Hematopoietic multipotent progenitor cell treated with erythropoietin and hydrocortisone succinate and interleukin-3 and kit ligand, for 15 days (in vitro differentiated cells): ENCODE measurements around the gene ABCA7.

ENCODE experiments used
- DNase-seq: peaks from one replicate; pipeline ENCODE4 v3.0.0-alpha.2; 2015; ENCODE audit warnings: low spot score

ABCA7 gene, protein sequence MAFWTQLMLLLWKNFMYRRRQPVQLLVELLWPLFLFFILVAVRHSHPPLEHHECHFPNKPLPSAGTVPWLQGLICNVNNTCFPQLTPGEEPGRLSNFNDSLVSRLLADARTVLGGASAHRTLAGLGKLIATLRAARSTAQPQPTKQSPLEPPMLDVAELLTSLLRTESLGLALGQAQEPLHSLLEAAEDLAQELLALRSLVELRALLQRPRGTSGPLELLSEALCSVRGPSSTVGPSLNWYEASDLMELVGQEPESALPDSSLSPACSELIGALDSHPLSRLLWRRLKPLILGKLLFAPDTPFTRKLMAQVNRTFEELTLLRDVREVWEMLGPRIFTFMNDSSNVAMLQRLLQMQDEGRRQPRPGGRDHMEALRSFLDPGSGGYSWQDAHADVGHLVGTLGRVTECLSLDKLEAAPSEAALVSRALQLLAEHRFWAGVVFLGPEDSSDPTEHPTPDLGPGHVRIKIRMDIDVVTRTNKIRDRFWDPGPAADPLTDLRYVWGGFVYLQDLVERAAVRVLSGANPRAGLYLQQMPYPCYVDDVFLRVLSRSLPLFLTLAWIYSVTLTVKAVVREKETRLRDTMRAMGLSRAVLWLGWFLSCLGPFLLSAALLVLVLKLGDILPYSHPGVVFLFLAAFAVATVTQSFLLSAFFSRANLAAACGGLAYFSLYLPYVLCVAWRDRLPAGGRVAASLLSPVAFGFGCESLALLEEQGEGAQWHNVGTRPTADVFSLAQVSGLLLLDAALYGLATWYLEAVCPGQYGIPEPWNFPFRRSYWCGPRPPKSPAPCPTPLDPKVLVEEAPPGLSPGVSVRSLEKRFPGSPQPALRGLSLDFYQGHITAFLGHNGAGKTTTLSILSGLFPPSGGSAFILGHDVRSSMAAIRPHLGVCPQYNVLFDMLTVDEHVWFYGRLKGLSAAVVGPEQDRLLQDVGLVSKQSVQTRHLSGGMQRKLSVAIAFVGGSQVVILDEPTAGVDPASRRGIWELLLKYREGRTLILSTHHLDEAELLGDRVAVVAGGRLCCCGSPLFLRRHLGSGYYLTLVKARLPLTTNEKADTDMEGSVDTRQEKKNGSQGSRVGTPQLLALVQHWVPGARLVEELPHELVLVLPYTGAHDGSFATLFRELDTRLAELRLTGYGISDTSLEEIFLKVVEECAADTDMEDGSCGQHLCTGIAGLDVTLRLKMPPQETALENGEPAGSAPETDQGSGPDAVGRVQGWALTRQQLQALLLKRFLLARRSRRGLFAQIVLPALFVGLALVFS (N-terminal part only)

DNA sequence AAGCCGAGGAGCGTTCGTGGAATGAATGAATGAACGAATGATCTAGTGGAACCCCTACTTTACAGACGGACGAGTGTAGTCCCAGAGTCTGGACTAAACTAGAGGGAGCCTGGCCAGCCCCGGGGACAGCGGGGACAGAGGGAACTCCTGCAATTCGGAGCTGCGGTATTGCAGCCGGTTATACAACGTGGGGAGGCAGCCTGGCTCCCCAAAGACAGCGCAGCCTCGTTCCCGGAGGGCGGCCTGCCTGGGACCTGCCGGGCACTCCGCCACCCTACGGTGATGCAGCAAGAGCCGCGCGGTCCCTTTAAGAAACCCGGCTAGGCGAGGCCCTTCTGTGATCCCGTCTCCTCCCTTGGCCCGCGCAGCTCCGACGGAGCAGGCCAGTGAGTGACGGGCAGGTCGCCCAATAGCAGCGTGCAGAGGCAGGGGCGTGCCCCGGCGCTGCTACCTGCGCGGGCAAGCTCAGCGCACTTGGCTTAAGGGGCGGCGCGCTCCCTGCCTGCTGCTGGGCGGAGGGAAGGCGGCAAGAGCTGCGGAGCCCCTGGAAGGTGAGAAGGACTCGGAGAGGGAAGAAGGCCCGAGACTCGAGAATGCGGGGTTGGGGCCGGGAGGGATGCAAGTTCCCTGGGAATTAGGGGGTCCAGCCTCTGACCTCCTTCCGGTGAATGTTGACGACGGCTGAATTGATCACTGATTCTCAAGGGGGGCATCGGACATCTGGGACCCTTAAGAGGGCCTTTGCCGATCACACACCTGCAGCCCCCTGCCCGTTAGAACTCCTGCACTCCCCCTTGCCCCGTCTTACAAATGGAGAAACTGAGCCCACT lies at the start of gene ABCA7:
Gene ABCA7, plus strand, starts transcription at position 462 of the 830 bp plus-strand sequence. CDS start 1,255 bp downstream, outside the sequence.
- peak; percentile 99 for DNase-seq

DNA sequence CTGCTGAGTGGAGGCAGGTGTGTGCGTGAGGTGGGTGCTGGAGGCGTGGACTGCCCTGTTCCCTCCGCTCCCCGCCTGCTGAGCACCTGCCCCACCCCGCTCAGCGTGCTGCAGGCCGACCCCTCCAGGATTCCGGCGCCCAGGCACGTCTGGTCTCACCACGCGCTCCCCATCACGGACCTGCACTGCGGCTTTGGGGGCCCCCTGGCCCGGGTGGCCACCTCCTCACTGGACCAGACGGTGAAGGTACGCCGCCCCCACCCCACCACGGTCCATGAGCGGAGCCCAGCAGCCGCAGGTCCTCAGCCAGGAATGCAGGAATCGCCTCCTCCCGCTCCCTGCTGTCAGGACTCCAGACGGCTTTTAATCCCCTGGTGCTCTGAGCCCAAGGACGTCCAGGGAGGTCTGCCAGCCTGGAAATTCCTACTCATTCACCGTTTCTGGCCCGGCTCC lies 49.8 kb upstream of the ABCA7 start:
- DNase-seq, result no peak

DNA sequence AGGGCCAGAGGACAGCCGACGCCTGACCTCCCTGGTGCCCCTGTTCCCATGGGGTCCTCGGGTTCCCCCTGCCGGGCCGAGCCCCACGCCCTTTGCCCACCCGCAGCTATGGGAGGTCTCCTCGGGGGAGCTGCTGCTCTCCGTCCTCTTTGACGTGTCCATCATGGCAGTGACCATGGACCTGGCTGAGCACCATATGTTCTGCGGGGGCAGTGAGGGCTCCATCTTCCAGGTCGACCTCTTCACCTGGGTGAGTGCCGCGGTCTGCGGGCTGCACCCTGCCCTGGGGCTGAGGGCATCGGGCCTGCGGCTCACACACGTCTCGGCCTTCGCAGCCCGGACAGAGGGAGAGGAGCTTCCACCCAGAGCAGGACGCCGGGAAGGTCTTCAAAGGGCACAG lies 49.2 kb upstream of the ABCA7 start:
- DNase-seq, result no peak

DNA sequence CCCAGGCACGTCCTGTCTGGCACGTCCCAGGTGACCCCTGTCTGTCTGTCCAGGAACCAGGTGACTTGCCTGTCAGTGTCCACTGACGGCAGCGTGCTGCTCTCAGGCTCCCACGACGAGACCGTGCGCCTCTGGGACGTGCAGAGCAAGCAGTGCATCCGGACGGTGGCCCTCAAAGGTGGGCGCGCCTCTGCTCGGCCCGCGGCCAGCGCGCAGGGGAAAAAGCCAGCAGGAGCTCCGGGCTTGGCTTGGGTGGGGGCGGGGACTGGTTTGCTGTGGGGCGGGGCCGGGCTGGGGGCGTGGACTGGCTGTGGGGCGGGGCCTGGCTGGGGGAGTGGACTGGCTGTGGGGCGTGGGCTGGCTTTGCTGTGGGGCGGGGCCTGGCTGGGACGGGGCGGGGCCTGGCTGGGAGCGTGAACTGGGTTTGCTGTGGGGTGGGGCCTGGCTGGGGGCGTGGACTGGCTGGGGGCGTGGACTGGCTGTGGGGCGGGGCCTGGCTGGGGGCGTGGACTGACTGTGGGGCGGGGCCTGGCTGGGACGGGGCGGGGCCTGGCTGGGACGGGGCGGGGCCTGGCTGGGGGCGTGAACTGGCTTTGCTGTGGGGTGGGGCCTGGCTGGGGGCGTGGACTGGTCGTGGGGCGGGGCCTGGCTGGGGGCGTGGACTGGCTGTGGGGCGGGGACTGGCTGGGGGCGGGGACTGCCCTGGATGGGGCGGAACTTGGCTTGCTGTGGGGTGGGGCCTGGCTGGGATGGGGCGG lies 48.6 kb upstream of the ABCA7 start:
- peak; percentile 22 for DNase-seq

DNA sequence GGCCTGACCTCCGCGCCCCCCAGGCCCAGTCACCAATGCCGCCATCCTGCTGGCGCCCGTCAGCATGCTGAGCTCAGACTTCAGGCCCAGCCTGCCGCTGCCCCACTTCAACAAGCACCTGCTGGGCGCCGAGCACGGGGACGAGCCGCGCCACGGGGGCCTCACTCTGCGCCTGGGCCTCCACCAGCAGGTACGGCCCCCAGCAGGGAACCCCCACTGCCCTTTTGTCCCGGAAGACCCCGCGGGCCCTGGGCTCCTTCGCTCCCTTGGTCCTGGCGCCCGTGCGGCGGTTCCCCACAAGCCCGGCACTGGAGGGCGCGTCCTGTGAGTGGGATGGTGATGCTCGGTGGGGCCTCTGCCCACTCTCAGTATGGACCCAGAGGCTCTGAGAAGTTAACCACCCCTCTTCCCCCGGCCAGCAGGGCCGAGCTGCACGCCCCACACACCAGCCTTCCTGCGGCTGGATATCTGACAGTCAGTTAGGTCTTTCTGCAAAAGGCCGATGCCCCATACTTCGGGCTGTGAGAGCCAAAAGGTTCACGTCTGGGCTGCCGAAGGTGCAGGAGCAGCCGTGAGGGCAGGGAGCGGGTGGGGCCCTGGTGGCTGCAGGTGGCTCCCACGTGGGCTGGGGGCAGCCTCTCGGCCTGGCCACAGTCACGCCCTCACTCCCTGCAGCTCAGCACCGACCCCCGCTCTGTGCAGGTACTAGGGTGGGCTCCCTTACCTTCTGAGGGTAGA lies 47.8 kb upstream of the ABCA7 start:
- DNase-seq, result no peak

DNA sequence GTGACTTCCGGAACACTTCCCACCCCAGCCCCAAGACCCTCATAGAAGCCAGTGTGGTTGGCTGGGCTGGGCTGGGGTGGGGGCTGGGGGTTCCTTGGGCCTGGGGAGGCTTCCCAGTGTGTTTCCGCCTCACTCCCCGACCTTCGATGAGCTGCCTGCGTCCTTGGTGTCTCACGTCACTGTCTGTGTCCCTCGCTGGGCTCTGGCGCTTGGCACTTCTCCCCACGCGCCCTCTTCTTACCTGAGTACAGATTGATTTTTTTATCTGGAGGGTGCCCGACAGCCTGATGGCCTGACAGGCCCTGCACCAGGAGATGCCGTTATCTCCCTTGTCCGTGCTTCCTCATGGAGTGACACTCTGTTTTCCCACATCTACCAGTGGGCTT lies 47.2 kb upstream of the ABCA7 start:
- DNase-seq, result no peak

DNA sequence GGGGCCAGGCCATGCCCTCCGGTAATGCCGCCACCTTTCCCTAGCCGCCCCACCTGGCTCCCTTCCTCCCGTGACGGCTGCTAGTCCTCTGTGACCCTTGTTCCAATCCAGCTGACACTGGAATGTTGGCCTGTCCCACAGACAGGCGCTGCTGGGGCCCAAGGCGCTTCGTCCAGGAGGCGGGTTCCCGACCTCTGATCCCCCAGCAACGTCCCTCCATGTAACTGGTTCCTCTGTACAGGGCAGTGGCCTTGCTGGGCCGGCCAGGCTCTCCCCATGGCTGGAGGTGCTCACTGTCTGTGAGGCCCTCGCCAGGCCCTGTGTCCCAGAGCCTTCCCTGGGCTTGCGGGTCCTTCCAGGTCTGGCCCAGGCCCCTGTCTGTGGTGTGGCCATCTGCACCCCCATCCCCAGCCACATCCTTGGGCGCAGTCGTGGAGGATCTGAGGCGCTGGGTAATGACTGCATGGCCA lies 46.5 kb upstream of the ABCA7 start:
- DNase-seq, result no peak

DNA sequence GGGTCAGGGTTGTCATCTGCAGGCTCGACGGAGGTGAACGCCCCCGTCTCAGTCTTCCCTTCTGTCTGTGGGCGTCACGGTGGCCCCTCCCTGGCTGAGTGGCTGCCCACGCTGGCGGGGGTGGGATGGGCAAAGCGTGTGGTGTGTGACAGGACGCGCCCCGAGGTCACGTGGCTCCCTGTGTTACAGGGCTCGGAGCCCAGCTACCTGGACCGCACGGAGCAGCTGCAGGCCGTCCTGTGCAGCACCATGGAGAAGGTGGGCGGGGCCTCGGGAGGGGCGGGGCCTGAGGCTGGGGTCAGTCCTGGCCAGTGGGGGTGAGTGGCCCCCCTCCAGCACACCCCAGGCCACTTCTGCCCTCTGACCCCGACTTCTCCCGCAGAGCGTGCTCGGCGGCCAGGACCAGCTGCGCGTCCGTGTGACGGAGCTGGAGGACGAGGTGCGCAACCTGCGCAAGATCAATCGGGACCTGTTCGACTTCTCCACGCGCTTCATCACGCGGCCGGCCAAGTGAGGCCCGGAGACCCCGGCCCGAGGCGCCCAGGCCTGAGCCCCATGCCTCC lies 46.0 kb upstream of the ABCA7 start:
- no peak for DNase-seq

DNA sequence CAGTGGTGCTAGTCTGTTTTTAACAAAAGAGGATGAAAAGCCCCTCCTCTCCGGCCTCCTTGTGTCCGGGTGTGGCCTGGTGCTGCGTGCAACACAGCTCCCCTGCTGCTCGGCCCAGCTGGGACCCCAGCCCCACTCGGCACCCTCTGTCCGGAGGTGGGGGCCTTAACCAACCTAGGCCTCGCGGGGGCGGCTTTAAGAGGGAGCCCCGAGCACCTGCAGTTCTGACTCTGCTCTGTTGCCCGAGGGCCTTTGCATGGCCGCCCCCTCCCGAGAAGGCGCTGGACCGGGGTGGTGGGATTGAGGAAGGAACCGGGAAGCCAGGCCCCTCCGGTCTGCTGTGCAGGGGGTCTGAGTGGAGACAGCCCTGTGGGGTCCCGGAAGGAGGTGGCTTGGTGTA lies 45.4 kb upstream of the ABCA7 start:
- no peak for DNase-seq

DNA sequence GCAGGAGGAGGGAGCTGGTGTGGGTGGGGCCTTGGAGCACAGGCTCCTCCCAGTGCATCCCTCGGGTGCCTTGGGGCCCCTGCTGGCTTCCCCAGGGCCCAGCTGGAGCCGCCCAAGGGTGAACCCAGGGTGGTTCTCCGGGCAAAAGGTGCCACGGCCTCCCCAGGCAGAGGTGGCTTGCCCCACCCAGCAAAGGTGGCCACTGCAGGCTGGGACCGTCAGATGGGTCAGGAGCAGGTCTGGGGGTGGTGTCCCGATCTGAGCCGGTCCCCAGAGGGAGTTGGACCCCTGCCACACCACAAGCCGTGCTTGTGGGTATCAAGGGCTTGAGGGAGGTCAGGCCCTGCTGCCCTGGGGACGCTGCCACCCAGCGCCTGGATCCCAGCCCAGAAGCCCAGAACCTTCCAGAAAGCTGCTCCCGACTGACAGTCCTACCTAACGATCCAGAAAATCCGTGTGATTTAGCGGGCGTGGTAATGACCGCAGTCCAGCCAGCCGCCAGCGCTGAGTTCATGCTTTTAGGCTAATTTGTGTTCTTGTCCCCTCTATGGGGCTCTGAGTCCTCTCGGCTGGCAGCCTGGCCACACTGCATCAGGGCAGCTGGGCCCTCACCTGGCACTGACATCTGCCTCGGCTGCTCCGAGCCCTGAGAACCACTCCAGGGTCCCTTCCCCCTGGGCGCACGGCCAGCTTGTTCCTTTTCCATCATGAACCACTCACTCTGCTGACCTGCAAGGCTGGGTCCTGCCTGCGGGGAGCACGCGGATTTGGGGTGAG lies 44.7 kb upstream of the ABCA7 start:
- DNase-seq, result no peak

DNA sequence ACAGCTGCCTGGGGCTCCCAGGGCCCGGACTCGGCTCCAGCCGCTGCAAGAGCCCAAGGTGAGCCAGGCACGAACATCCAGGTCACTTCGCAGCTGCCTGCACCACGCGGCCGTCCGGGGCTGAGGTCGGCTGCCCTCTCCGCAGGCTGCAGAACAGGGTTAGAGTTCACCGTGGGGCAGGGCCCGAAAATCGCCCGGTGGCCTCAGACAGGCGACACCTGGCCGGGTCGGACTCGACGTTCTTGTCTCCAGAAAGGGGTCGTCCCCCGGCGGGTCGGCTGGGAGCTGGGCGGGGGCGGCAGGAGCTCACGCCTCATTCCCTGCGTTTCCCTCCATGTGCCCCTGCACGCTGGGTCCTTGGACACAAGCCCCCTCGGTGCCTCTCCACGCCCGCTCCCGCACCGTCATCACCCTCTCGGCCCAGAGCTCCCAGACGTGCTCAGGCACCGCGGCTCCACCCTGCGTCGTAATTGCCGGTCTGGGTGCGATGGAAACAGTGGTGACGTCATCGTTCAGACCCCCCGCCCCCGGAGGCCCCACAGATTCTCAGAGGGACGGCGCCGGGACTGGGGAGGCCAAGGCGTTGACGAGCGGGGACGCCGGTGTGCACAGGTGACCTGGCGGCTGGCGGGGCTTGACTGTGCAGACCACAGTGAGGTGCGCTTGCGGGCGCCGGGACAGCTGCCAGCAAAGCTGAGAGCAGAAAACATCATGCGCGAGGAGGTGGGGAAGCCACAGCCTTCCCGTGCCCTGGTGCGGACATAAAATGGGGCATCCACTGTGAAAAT lies 43.7 kb upstream of the ABCA7 start:
- no peak for DNase-seq

DNA sequence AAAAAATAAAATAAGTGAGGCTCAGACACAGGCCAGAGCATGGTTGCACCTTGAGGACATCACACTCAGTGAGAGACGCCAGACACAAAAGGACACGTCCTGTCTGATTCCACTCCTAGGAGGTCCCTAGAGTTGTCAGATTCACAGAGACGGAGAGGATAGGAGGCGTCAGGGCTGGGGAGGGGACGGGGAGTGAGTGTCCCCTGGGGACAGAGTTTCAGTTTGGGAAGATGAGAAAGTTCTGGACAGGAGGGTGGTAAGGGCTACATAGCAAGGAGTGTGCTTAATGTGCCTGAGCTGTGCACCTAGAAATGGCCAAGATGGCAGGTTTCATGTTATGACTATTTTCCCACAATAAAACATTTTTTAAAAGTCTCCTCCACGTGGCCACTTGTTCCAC lies 41.8 kb upstream of the ABCA7 start:
- no peak for DNase-seq

DNA sequence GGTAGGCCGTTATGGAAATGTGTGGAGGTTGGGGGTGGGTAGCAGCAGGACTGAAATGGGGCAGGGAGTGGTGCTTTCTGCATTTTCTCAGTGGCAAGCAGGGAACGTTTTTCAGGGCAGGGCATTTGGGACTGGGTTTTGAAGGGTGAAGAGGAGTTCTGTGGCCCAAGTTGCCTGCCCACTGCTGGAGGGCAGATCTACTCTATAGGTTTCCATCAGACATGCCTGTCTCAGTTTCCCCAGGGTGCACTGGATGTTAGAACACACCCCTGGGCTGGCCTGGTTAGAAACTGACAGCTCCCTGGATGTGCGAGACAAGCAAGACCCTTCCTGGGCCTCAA lies 40.6 kb upstream of the ABCA7 start:
- no peak for DNase-seq

DNA sequence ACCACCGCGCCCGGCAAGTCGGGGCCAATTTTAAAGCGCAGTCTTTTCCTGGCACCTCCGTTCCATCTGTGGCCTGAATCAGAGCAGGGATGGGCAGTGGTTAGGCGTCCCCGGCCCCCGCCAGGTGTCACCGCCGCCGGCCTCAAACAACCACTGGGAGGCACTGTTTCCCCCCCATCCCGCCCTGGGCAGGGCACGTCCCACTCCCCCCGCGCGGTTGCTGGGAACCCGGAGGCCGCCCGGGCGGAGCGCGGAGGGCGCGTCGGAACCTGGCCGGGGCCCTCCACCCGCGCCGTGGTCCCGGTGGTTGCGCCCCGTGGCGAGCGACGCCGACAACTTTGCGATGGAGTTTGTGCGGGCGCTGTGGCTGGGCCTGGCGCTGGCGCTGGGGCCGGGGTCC lies 39.8 kb upstream of the ABCA7 start, which contains the start of gene GRIN3B:
Gene GRIN3B, plus strand, starts transcription at position 325 of the 400 bp plus-strand sequence. Its CDS starts 19 bp downstream, at position 344.
- DNase-seq, result peak; percentile 30

DNA sequence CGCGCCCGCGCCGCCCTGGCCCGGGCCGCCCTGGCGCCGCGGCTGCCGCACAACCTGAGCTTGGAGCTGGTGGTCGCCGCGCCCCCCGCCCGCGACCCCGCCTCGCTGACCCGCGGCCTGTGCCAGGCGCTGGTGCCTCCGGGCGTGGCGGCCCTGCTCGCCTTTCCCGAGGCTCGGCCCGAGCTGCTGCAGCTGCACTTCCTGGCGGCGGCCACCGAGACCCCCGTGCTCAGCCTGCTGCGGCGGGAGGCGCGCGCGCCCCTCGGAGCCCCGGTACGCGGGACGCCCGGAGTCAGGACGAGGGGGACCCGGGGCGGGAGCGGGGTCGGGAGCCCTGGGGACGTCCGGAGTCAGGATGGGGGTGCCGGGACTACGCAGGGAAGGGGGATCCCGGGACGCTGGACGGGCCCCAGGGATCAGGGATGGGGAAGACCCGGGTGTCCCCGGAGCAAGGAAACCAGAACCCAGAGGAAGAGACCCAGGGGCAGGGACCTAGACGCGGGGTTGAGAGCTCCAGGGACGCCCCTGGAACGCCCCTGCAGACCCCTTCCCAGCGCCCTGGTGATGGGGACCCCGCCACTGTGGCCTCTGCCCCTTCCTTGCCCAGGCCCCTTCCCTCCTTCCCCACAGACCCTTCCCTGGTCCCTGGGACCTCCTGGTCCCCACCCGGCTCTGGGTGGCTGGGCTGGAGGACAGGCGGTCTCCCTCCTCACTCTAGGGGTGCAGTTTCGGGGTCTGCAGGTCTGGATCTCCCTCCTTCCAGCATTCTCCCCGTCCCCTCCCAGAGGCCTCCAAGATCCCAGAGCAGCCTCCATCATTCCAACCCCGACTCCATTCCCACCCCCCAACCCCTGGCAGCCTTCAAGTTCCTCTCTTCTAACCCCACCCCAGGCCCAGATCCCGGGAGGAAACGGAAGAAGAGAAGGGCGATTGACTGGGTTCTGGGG lies 39.0 kb upstream of the ABCA7 start:
- no peak for DNase-seq

DNA sequence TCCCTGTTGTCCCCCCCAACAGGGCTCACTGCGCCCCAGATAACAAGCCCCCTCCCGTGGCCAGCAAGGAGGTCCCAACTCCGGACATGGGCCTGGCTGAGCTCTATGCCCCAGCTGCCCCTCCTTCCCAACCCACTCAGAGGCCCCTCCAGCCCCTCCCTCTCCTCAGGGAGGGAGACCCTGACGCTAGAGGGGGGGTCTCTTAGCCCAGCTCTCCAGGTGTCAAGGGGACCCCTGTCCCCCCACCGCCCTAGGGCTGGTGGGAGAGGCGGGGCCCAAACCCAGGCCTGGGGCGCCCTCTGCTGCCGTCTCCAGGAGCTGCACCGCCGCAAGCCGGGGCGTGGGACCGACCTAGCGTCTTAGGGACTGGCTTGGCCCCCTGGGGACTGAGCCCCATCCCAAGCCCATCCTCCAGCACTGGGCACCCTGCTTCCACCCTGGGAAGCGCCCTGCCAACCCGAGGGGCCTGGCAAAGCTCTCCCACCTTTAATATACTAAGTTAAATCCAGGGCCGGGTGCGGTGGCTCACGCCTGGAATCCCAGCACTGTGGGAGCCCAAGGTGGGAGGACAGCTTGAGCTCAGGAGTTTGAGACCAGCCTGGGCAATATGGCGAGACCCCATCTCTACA lies 38.3 kb upstream of the ABCA7 start:
- DNase-seq, result peak; percentile 59
